ENCODE data around the gene TNFRSF21.

GRCh38 chr6:47323887-47324286 lies 14.2 kb upstream of the TNFRSF21 start:
- TF ChIP-seq CTCF (IDR thresholded peaks at IDR 0.05; ENCODE audit: low read length) = no peak
- no peak for TF ChIP-seq EZH2phosphoT487 (IDR thresholded peaks at IDR 0.05; ENCODE audit: low read length)
- no peak for TF ChIP-seq EZH2 (optimal IDR thresholded peaks at IDR 0.05; ENCODE audit: low read depth, low read length)
